Suppressor macrophage treated with lipopolysaccharide for 1 hour (primary cell): Measurements from ENCODE around the gene ABHD17C.
"Not testable (repeated sequence)": the region's sequence is repeated elsewhere in the genome, so short reads cannot be mapped to it uniquely, and the experiment has no call there.

Experiments used
- DNase-seq, 3 donors: peaks; one replicate each; pipeline ENCODE4 v3.0.0-alpha.2; 2020 to 2022

The ABHD17C gene

GRCh38 chr15:80732818-80733217 is 37.7 kb downstream of the ABHD17C start:
- no peak for DNase-seq

- no peak for DNase-seq
Observed at GRCh38 chr15:80733460-80733859, 38.4 kb downstream of the ABHD17C start.

DNA sequence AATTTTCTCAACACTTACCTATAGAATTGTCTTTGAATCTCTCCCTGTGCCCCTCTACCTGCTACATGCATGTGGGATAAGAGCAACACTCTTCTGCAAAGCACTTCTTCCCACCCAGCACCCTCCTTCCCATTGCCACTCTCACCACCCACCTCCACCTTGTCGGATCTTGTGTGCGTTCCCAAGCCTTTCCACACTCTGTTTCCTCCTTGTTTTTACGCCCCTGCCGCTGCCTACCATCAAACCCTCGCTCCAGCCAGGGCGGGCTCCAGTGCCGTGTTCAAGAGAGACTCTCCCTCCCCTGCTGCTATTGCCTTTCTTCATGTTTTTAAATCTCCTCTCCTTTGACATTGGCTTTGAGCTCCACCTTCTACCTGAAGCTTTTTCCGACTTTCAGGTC is 40.2 kb downstream of the ABHD17C start:
- no peak for DNase-seq

GRCh38 chr15:80736560-80736959 is 41.5 kb downstream of the ABHD17C start:
- no peak for DNase-seq

GRCh38 chr15:80739919-80740318 is 44.8 kb downstream of the ABHD17C start:
- DNase-seq = no peak

- no peak for DNase-seq
Observed at GRCh38 chr15:80742081-80742480, 47.0 kb downstream of the ABHD17C start.

DNA sequence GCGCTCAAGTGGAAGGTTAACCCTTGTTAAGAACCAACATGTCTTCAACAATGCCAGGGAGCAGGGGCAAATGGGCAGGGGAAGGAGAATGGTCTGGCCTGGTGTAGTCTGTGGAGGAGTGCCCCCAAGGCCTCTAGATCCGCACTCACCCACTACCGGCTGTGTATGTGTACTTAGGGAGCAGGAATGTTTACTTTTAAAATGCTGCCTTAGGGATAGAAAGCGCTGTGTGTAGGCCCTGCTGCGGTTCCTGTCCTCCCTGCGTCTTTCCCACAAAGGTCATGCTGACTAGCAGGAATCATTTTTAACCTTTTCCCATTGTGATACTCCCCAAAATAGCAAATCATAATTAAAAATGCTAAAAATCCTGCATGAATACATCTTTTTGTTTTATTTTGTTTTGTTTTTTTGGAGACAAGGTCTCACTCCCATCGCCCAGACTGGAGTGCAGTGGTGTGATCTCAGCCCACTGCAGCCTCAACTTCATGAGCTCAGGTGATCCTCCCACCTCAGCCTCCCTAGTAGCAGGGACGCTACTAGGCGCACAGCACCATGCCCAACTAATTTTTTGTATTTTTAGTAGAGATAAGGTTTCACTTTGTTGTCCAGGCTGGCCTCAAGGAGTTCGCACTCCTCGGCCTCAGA is 48.2 kb downstream of the ABHD17C start:
- no peak for DNase-seq

GRCh38 chr15:80744415-80744814 is 49.3 kb downstream of the ABHD17C start:
- DNase-seq = peak in 1 of 3 donors; percentile 11

DNA sequence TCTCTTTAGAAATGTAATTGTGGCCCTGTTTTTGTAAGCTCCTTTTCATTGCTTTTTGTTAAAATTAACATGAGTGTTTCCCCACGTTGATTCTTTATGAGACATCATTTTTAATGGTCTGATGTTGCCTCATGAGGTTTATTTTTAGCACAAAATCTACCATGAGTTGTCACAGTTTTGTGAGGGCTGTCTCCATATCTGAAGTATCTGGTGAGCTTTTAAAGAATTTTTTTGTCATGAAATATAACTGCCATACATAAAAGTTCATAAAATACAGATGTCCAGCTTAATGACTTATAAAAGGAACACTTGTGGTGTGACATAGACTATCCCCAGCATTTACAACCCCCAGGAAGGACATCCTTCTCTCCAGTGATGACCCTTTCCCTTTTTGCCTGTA is 49.7 kb downstream of the ABHD17C start:
- peak in 1 of 3 donors; percentile 26 for DNase-seq

DNA sequence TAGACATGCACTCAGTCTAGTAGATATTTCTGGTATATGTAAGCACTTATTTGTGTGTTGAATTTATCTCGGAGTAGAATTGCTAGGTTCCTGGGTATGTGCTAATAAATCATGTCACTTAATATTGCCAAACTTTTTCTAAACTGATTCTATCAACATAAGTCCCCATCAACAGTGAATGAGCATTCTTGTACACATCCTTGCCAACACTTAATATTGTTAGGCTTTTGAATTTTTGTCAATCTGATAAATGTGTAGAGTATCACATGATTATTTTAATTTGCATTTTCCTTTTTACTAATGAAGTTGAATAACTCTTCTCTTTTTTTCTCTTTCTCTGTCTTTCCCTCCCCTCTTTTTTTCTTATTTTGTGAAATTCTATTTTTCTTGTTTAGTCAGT is 50.8 kb downstream of the ABHD17C start:
- DNase-seq = no peak

DNA sequence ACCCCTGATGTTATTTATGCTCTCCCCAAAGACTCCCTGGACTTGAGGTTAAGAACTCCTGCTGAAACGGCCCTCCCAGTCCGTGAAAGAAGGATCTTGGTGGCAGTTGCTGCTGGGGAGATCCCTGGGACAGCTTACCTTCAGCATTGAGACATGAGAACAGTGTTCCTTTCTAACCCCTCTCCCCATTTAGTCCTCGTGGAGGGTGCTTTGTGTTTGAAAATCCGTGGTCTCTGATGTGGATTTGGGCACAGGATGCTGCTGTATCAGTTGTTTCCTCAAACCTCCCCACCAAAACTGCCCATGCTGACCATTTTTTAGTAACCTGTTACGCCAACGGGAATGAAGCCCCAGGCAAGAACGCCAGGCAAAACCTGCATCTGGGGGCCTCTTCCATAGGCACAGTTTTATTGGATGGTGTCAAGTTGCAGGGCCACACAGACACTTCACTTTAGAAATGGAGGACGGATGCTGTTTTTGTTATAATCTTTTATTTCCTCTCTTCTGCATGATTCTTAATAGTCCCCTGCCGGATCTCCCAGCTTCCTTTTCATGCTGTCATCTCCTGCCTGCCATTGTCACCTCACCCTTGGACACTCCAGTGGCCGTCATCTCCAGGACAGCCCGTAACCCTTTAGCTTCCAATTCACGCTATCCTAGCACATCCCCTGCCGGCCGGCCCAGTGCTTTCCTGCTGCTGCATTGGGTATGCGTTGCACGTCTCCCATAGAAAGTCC is 52.4 kb downstream of the ABHD17C start:
- no peak for DNase-seq

DNA sequence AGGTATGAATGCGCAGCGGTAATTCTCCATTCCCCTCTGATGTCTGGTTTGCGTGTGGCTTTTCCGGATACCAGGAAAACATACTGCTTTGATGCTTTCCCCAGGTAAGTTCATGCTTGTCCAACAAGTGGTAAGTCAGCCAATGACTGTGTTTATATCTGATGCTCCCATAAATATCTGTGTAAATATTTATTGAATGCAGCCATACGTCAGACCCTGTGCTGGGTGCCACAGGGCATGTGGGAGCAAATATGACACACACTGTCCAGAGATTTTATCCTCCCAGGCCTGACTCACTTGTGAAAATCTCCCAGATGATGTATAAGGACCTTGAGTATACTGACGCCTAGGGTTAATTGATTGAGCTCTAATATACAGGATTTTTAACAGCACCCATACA is 54.5 kb downstream of the ABHD17C start:
- DNase-seq = no peak

GRCh38 chr15:80750575-80750974 is 55.5 kb downstream of the ABHD17C start:
- no peak for DNase-seq

DNA sequence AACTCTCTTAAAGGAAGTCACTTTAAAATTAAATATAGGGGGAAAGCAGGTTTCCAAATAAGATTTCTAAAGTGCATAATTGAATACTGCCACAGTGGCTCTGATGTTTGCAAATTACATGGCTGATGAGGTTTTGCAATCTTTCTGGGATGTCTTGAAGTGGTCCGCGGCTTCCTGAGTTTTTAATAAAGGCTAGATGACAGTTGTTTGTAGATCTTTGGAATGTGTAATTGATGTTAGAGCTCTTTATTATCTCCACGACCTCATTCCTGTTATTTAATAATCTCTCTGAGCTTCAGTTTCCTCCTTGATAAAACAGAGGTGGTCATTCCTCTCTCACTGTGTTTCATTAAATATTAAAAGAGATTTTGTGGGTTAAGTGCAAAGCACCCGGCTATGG is 57.1 kb downstream of the ABHD17C start:
- no peak for DNase-seq

DNA sequence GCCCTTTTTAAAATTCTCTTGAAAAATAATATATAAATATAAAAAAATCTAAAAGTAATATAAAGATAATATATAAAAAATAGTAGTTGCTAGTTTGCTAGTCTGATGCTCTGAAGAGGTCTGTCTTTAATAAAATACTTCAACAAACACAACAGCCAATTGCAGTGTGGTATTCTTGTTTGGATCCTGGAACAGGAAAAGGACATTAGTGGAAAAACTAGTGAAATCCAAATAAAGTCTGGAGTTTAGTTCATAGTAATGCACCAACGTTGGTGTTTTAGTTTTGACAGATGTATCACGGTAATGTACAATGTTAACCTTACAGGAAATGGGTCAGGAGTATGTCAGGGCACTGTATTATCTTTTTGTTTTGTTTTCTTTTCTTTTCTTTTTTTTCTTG is 58.1 kb downstream of the ABHD17C start:
- DNase-seq = no peak

- DNase-seq = no peak
Observed at GRCh38 chr15:80754014-80754413, 58.9 kb downstream of the ABHD17C start.

DNA sequence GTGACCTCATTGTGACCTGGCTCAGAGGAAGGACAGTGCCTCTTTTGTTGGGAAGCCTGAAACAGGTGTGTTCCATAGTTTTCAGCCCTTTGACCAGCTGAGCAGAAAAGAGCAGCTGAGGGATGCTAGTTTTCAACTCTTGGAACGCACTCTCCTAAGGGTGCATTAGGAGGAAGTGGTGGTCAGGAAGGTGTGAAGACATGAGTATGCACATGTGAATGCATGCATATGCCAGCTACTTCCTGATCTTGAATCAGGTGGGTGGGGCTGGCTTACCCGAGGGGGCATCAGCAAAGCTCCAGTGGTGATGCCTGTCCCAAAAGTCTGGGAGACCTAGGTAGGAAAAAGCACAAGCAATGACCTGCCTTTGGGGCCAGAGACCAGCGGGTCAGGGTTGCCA is 60.8 kb downstream of the ABHD17C start:
- no peak for DNase-seq

DNA sequence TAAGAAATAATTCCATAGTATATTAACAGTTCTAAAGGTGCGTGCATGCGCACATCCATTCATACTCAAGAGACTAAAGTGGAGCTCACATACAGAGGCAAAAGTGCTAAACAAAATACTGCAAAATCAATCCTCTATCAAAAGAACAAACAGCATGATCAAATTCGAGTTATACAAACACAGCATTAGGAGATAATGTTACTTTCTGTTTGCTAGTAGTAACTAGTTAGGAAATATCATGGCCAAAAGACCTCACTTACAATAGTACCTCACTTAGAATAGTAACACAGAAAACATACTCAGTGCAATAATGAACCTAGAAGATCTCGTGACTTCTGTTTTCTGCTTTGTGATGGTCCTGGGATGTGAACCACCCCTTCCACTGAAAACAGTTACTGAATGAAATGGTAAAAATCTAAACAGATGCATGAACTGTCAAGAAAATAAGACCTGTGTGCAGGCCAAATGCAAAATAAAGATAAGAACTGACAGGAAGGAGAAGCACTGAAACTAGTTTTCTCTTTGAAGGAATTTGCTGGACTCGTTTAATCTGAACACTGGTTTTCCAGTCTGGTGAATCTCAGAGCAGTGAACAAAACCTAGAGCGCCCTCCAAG is 63.1 kb downstream of the ABHD17C start:
- DNase-seq = no peak

- DNase-seq = no peak
Observed at GRCh38 chr15:80760960-80761359, 65.8 kb downstream of the ABHD17C start.

DNA sequence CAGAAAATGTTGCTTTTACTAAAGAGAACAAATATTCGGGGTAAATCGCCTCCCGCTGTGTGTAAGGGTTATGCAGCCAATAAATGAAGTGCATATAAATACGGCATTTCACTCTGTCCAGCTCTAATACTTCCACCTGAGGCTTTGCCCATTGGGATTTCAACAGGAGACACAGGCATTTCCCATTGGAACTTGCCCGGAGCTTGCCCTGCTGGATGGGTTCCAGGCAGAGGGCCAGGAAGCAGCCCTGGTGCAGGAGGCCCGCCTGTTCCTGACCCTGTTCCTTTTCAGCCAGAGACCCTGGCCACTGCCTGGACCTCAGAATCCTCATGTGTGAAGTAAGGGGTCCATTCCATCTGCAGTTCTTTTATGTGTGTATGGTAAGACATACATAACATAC is 66.6 kb downstream of the ABHD17C start:
- no peak for DNase-seq

DNA sequence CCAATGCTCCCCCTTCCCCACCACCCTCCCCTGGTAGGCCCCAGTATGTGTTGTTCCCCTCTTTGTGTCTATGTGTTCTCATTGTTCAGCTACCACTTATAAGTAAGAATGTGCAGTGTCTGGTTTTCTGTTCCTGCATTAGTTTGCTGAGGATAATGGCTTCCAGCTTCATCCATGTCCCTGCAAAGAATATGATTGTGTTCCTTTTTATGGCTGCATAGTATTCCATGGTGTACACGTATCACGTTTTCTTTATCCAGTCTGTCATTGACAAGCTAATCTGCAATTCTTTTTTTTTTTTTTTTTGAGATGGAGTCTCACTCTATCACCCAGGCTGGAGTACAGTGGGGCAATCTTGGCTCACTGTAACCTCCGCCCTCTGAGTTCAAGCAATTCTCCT is 68.1 kb downstream of the ABHD17C start:
- DNase-seq = not testable (repeated sequence)

- DNase-seq = no peak
Observed at GRCh38 chr15:80764535-80764934, 69.4 kb downstream of the ABHD17C start.

- DNase-seq = no peak
Observed at GRCh38 chr15:80766275-80766674, 71.2 kb downstream of the ABHD17C start.

GRCh38 chr15:80768158-80768557 is 73.0 kb downstream of the ABHD17C start:
- DNase-seq = no peak
